Natural killer cell (primary cell): ENCODE data around the gene LAIR2. TPM values are rescaled to one million over a fixed set of nuclear protein-coding genes. Genes with fewer than 3 reads are reported as not detected.
A peak's percentile ranks its signal among the peaks of the same experiment; 100 is the strongest.

Experiments
- ATAC-seq, 3 donors: fragments of 150-1000 bp in 2 of 3; fragments of 200-7000 bp in 1 of 3; cut with Tn5 transposase; 1 replicate in 1 of 3; 2 replicates in 2 of 3; pipeline ENCODE4 v1.10.0; 2021; ENCODE audit warnings: mild to moderate bottlenecking in 2 of 3, moderate library complexity in 2 of 3
- DNase-seq, 2 donors: peaks; one replicate each; pipeline versions ENCODE4 v3.0.0 to v3.0.0-alpha.2; 2013 to 2021; ENCODE audit warnings: mixed read lengths in 1 of 2
- H3K27ac ChIP-seq: one replicate; pipeline ENCODE4 v1.5.1; 2013; ENCODE audit warnings: mild to moderate bottlenecking, low read length
- H3K27me3 ChIP-seq: one replicate; pipeline ENCODE4 v1.6.1; 2013; ENCODE audit warnings: low read length; ENCODE audit not compliant: control insufficient read depth, insufficient read depth
- H3K36me3 ChIP-seq: one replicate; pipeline ENCODE4 v1.6.1; 2013; ENCODE audit warnings: low read length; ENCODE audit not compliant: control insufficient read depth, insufficient read depth
- H3K4me1 ChIP-seq: one replicate; pipeline ENCODE4 v1.6.1; 2013; ENCODE audit warnings: low read length; ENCODE audit not compliant: control insufficient read depth, insufficient read depth
- H3K4me3 ChIP-seq: one replicate; pipeline ENCODE4 v1.5.1; 2013; ENCODE audit warnings: low read length
- H3K9me3 ChIP-seq: one replicate; pipeline ENCODE4 v1.6.1; 2013; ENCODE audit warnings: low read length; ENCODE audit not compliant: control insufficient read depth, insufficient read depth
- H3K27ac Mint-ChIP-seq, 2 donors: one replicate each; pipeline ENCODE4 v1.8.0; 2022; ENCODE audit warnings: mild to moderate bottlenecking in 2 of 2, mixed read lengths in 2 of 2, moderate library complexity in 1 of 2
- H3K27me3 Mint-ChIP-seq, 2 donors: one replicate each; pipeline ENCODE4 v1.8.0; 2022; ENCODE audit warnings: low read depth in 2 of 2, mixed read lengths in 2 of 2
- H3K36me3 Mint-ChIP-seq: one replicate; pipeline ENCODE4 v1.8.0; 2022; ENCODE audit warnings: mixed read lengths
- H3K4me1 Mint-ChIP-seq, 2 donors: one replicate each; pipeline ENCODE4 v1.8.0; 2022; ENCODE audit warnings: mixed read lengths in 2 of 2
- H3K4me3 Mint-ChIP-seq: one replicate; pipeline ENCODE4 v1.8.0; 2022; ENCODE audit warnings: mild to moderate bottlenecking, moderate library complexity, mixed read lengths
- H3K9me3 Mint-ChIP-seq, 2 donors: one replicate each; pipeline ENCODE4 v1.8.0; 2022; ENCODE audit warnings: mixed read lengths in 2 of 2
- WGBS: methylation state at CpG from one replicate; pipeline ENCODE4 v1.1.7; 2013; ENCODE audit warnings: missing lambda C conversion rate; ENCODE audit not compliant: insufficient coverage; 5-methylcytosine and 5-hydroxymethylcytosine counted together
- intact Hi-C: fragments of 100-400 bp; cut with micrococcal nuclease; formaldehyde crosslinking; loops from one replicate; pipeline ENCODE4 v1.14.2; 2022
- total RNA-seq, 4 donors: library from RNA; stranded (reverse); fragments of 120-200 nt in 1 of 4; gene quantifications; one replicate each; pipeline versions ENCODE4 v1.2.3 to v1.2.4, GENCODE V29; 2013 to 2022
- TF ChIP-seq, protein P1 (sequence below): fragments of 200-600 bp; IDR thresholded peaks from one replicate; pipeline ENCODE4 v1.8.0; 2022; ENCODE audit warnings: antibody characterized with exemption

Gene LAIR2
- total RNA-seq, 3 donors from 2014 or later (not counting 1 experiment from before 2014, with no cell fraction given): 44.1 to 67.7 (median 53.3) TPM

DNA sequence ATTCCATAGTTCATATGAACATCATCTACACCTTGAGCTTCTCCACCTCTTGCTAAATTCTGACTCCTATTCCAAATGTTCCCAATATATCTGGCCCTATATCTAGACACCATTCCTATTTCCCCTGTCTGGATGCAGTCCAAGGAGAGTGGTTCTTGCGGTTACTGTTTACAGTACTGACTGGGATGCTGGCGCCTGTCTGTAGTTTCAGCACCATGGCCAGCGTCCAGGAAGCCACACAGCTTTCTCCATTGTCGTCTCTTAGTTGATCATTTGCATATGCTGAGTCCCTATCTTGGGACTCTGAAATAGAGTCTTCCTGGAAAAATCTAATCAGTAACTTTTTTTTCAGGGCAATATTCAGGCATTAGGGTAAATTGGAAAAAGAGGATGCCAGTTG is 14.9 kb downstream of the LAIR2 start:
- H3K27me3 ChIP-seq: peaks cover 12% of the 10 kb centered on the region
- H3K4me3 ChIP-seq: no peak overlapping the region
- H3K36me3 ChIP-seq: no peaks in the 10 kb centered on the region
- H3K9me3 Mint-ChIP-seq: peaks cover 0 to 2% of the 10 kb centered on the region in 2 donors
- ATAC-seq: peak; percentile 63 to 88 (median 83)
- H3K4me3 Mint-ChIP-seq: no peak overlapping the region
- 1% methylated on average over 4 of the region's 4 CpGs for WGBS
- TF ChIP-seq, protein P1, sequence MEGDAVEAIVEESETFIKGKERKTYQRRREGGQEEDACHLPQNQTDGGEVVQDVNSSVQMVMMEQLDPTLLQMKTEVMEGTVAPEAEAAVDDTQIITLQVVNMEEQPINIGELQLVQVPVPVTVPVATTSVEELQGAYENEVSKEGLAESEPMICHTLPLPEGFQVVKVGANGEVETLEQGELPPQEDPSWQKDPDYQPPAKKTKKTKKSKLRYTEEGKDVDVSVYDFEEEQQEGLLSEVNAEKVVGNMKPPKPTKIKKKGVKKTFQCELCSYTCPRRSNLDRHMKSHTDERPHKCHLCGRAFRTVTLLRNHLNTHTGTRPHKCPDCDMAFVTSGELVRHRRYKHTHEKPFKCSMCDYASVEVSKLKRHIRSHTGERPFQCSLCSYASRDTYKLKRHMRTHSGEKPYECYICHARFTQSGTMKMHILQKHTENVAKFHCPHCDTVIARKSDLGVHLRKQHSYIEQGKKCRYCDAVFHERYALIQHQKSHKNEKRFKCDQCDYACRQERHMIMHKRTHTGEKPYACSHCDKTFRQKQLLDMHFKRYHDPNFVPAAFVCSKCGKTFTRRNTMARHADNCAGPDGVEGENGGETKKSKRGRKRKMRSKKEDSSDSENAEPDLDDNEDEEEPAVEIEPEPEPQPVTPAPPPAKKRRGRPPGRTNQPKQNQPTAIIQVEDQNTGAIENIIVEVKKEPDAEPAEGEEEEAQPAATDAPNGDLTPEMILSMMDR: no peak
- peaks cover 6% of the 10 kb centered on the region for H3K36me3 Mint-ChIP-seq
- peak; percentile 68 to 79 for DNase-seq
- H3K4me1 ChIP-seq: peaks cover 19% of the 10 kb centered on the region
- no peak overlapping the region for H3K27ac ChIP-seq
- no peaks in the 10 kb centered on the region for H3K9me3 ChIP-seq
- intact Hi-C loops: loop anchor here (5.0 kb wide), 1 partner anchor 35 kb away; no protein-coding TSS in a partner anchor
- peaks cover 48 to 69% of the 10 kb centered on the region in 2 donors for H3K27me3 Mint-ChIP-seq
- no peak overlapping the region for H3K27ac Mint-ChIP-seq
- H3K4me1 Mint-ChIP-seq: peaks cover 31 to 33% of the 10 kb centered on the region in 2 donors

DNA sequence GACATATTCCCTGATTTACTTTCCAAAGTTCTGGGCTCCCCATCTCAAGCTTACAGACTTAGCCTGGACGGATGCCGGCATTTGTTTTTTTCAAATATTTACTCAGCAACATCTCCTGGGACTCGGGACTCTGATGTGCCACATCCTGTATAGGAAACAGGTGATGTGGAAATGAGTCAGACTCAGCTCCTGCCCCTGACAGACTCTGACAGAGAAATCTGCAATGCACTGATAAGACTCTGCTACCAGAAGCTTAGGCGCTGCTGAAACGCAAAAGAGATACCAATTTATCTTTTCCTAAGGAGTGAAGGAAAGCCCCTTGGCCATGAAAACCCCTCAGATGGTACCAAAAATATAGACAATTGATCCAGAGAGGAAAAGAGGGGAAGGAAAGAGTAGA is 16.2 kb downstream of the LAIR2 start:
- Histone ChIP-seq H3K27ac (no peak overlapping the region), H3K27me3 (peaks cover 12% of the 10 kb centered on the region), H3K9me3 (no peaks in the 10 kb centered on the region), H3K4me1 (peaks cover 32% of the 10 kb centered on the region), H3K4me3 (no peak overlapping the region), H3K36me3 (no peaks in the 10 kb centered on the region)
- ATAC-seq: peak in 1 of 3 donors; percentile 20
- intact Hi-C loops: loop anchor here (5.0 kb wide), 1 partner anchor 33 kb away; no protein-coding TSS in a partner anchor
- DNase-seq: no peak
- Mint-ChIP-seq H3K9me3 (peaks cover 0 to 2% of the 10 kb centered on the region in 2 donors), H3K27ac (no peak overlapping the region), H3K4me1 (peaks cover 43 to 46% of the 10 kb centered on the region in 2 donors), H3K36me3 (peaks cover 6% of the 10 kb centered on the region), H3K4me3 (peak overlapping the region; percentile 17), H3K27me3 (peaks cover 46 to 73% of the 10 kb centered on the region in 2 donors)
- 2% methylated on average over 5 of the region's 5 CpGs for WGBS
- TF ChIP-seq, protein P1: no peak

DNA sequence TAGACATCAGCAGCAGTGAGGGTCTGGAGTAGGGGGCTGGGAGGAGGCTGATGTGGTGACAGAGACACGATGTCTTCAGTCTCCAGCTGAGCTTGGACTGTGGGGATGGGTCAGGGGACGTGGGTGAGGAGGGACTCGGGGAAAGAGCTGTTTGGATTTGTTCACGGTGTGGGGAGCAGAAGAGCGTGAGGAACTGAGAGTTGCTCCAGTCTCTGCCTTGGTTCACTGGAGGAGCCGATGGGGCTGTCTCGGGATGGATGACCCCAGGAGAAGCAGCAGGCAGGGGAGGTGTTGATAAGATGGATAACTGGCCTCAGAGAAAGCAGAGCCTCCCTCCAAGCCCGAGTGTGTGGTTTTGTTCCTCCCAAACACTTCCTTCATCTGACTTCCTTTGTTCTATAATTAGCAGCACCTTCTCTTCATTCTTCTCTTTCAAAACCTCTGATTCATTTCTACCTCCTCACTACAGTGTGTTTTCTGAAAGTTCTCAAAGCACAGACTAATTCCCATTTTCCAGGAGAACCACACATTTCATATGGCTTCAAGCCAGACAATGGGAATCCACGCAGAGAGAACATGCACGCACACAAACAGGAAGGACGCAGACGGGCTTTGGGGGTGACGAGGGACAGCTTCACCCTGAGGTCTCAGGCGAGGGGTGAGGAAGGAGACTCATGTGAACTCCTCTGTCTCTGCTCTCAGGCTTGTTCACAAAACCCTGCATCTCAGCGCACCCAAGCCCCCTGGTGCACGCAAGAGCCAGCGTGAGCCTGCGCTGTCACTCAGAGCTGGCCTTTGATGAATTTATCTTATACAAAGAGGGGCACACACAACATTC is 18.6 kb downstream of the LAIR2 start:
- H3K4me1 ChIP-seq: peaks cover 35% of the 10 kb centered on the region
- H3K9me3 Mint-ChIP-seq: peaks cover 0 to under 1% of the 10 kb centered on the region in 2 donors
- H3K4me3 Mint-ChIP-seq: peak overlapping the region; percentile 14
- H3K36me3 ChIP-seq: no peaks in the 10 kb centered on the region
- intact Hi-C loops: no loop called here
- no peak overlapping the region for H3K4me3 ChIP-seq
- TF ChIP-seq, protein P1: no peak
- no peak for DNase-seq
- H3K27ac ChIP-seq: no peak overlapping the region
- peaks cover 12% of the 10 kb centered on the region for H3K27me3 ChIP-seq
- WGBS: 11% methylated on average over 16 of the region's 18 CpGs
- peaks cover 36 to 66% of the 10 kb centered on the region in 2 donors for H3K27me3 Mint-ChIP-seq
- peaks cover 6% of the 10 kb centered on the region for H3K36me3 Mint-ChIP-seq
- no peaks in the 10 kb centered on the region for H3K9me3 ChIP-seq
- H3K27ac Mint-ChIP-seq: no peak overlapping the region
- H3K4me1 Mint-ChIP-seq: peaks cover 43 to 46% of the 10 kb centered on the region in 2 donors
- ATAC-seq: no peak
